ENCODE data around the gene FABP7.

Gene FABP7

GRCh38 chr6:122803171-122803661, 23.7 kb downstream of the FABP7 start:
- no peak overlapping the region for H3K4me3 ChIP-seq (ENCODE audit: low read length)
- DNase-seq (ENCODE audit: low read depth) = peak; percentile 38
- no peak for TF ChIP-seq CTCF (conservative IDR thresholded peaks at IDR 0.05; ENCODE audit: low read depth, low read length)

DNA sequence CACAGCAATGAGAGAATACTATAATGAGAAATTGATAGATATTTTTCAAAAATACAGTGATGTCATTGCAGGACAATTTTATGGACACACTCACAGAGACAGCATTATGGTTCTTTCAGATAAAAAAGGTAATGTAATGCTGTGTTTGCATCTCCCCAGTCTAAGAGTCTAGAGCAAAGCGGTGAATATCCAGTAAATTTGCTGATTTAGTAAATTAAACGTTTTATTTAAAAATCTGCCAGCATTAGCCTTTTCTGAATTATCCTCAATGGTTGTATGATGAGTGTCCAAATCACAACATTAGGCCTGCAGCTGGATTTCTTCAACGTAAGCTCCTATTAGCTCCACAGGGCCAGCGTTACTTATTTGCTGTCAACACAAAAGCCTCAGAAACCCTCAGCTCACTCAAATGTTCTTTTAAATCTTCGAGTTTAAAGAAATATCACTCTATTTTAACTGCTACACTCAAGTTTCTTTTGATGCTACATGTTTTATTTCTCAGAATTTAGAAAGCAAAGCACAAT, 25.5 kb downstream of the FABP7 start:
- H3K4me3 ChIP-seq (ENCODE audit: low read length) = no peak overlapping the region
- no peak for DNase-seq (ENCODE audit: low read depth)

GRCh38 chr6:122806291-122806690, 26.8 kb downstream of the FABP7 start:
- no peak for TF ChIP-seq CTCF (conservative IDR thresholded peaks at IDR 0.05; ENCODE audit: low read depth, low read length)
- DNase-seq (ENCODE audit: low read depth) = no peak
- H3K4me3 ChIP-seq (ENCODE audit: low read length) = no peak overlapping the region

More for the DNA sequence above, 25.5 kb downstream of the FABP7 start:
- TF ChIP-seq CTCF (conservative IDR thresholded peaks at IDR 0.05; ENCODE audit: low read depth, low read length) = no peak

- no peak overlapping the region for H3K4me3 ChIP-seq (ENCODE audit: low read length)
- no peak for DNase-seq (ENCODE audit: low read depth)
- no peak for TF ChIP-seq CTCF (conservative IDR thresholded peaks at IDR 0.05; ENCODE audit: low read depth, low read length)
Measured at GRCh38 chr6:122808121-122808885, 28.8 kb downstream of the FABP7 start.

- DNase-seq (ENCODE audit: low read depth) = no peak
- TF ChIP-seq CTCF (conservative IDR thresholded peaks at IDR 0.05; ENCODE audit: low read depth, low read length) = no peak
- H3K4me3 ChIP-seq (ENCODE audit: low read length) = no peak overlapping the region
Measured at GRCh38 chr6:122809001-122809400, 29.5 kb downstream of the FABP7 start.

- no peak for TF ChIP-seq CTCF (conservative IDR thresholded peaks at IDR 0.05; ENCODE audit: low read depth, low read length)
- H3K4me3 ChIP-seq (ENCODE audit: low read length) = no peak overlapping the region
- no peak for DNase-seq (ENCODE audit: low read depth)
Measured at GRCh38 chr6:122809691-122810090, 30.2 kb downstream of the FABP7 start.

DNA sequence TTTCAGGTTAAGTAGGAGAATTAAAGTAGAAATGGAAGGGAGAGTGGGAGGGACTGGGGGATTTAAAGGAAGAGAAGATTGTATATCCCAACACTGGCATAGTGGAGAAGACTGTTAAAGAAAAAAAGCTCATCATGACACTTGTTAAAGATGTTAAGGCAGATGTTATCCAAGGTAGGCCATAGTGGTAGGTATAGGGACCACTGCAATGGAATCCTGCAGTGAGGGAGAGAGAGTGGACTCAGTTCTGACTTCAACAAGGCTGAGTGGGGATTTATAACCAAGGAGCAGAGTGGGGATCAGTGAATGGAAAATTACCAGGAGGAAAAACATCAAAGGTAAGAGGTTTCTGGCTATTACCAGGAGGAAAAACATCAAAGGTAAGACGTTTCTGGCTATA, 30.7 kb downstream of the FABP7 start:
- TF ChIP-seq CTCF (conservative IDR thresholded peaks at IDR 0.05; ENCODE audit: low read depth, low read length) = no peak
- H3K4me3 ChIP-seq (ENCODE audit: low read length) = no peak overlapping the region
- DNase-seq (ENCODE audit: low read depth) = no peak
